GM12878 (cell line): ENCODE data around the gene B9D1. TPM values are rescaled to one million over a fixed set of nuclear protein-coding genes. Genes with fewer than 3 reads are reported as not detected.

Experiments used
- MLLT1 ChIP-seq: fragments of 450-650 bp; IDR thresholded peaks from 2 replicates; pipeline ENCODE4 v1.6.1; 2016; ENCODE audit warnings: mild to moderate bottlenecking
- MTA2 ChIP-seq: fragments of 450-650 bp; IDR thresholded peaks from 2 replicates; pipeline ENCODE4 v1.6.1; 2016; ENCODE audit warnings: low read depth, mild to moderate bottlenecking, moderate library complexity
- ZBTB40 ChIP-seq: fragments of 450-650 bp; IDR thresholded peaks from 2 replicates; pipeline ENCODE4 v1.6.1; 2016; ENCODE audit warnings: mild to moderate bottlenecking, moderate library complexity, borderline replicate concordance
- polyA plus RNA-seq, 11 experiments: library from polyadenylated mRNA; depleted of rRNA in 4 of 11; unstranded in 6 of 11; stranded (reverse) in 5 of 11; fragments of >200 nt; fragmentation: Nextera tagmentation in 4 of 11; fragmentation: Illumina TruSeq in 1 of 11; extraction: Ambion mirVana in 4 of 11; extraction: Trizol in 1 of 11; gene quantifications; 1 replicate in 1 of 11; 2 replicates in 10 of 11; pipeline versions ENCODE4 v1.2.1 to v1.2.3, GENCODE V29; 2011 to 2016; ENCODE audit warnings: inconsistent platforms in 2 of 11, missing spikeins in 2 of 11, low read depth in 1 of 11
- total RNA-seq, 4 experiments: library from RNA; depleted of rRNA in 3 of 4; stranded (reverse); fragments of >200 nt in 3 of 4; fragmentation: Illumina TruSeq in 1 of 4; extraction: Trizol in 1 of 4; gene quantifications; 2 replicates each; pipeline versions ENCODE4 v1.2.1 to v1.2.3, GENCODE V29; 2013 to 2021

The B9D1 gene
- total and polyA plus RNA-seq, 10 of the 15 experiments (the other 5 are each of a cell fraction or from before 2014, with no cell fraction given), result 5.9 to 18.3 (median 9.8) TPM

- TF ChIP-seq ZBTB40, result no peak
- TF ChIP-seq MLLT1, result no peak; the same call in 1 of the 2 replicates
- peak; percentile 85 for TF ChIP-seq MTA2
Observed at GRCh38 chr17:19306160-19307111, 56.1 kb downstream of the B9D1 start (continued).
